Head of caudate nucleus (tissue), 42 donors: ENCODE measurements around the gene NPIPA1.
"Not testable (repeated sequence)": the region's sequence is repeated elsewhere in the genome, so short reads cannot be mapped to it uniquely, and the experiment has no call there.

Experiments used
- DNase-seq, 42 donors: peaks; one replicate each; pipeline versions ENCODE4 v3.0.0 to v3.0.0-alpha.2; 2020 to 2021; ENCODE audit warnings: mixed read lengths in 7 of 42
- intact Hi-C: fragments of 100-400 bp; cut with DNase I; formaldehyde crosslinking; loops from one replicate; pipeline ENCODE4 v1.15.0; 2022

Gene NPIPA1

GRCh38 chr16:14928064-14928714 is 9.1 kb upstream of the NPIPA1 start:
- intact Hi-C loops: not testable (repeated sequence)
- DNase-seq: peak in 12 of 42 donors; percentile 4 to 42 (median 15)

DNA sequence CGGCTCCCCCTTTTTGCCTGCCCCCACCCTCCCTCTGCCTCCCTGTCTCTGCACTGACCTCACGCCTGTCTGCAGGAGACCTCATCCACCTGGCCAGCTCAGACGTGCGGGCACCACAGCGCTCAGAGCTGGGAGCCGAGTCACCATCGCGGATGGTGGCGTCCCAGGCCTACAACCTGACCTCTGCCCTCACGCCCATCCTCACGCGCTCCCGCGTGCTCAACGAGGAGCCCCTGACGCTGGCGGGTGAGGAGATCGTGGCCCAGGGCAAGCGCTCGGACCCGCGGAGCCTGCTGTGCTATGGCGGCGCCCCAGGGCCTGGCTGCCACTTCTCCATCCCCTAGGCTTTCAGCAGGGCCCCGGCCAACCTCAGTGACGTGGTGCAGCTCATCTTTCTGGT is 8.1 kb upstream of the NPIPA1 start:
- DNase-seq: peak in 3 of 42 donors; percentile 1 to 16 (median 13)
- intact Hi-C loops: not testable (repeated sequence)

- intact Hi-C loops: not testable (repeated sequence)
- peak in 4 of 42 donors; percentile 10 to 25 (median 20) for DNase-seq
Measured at GRCh38 chr16:14930246-14930645, 7.0 kb upstream of the NPIPA1 start.

DNA sequence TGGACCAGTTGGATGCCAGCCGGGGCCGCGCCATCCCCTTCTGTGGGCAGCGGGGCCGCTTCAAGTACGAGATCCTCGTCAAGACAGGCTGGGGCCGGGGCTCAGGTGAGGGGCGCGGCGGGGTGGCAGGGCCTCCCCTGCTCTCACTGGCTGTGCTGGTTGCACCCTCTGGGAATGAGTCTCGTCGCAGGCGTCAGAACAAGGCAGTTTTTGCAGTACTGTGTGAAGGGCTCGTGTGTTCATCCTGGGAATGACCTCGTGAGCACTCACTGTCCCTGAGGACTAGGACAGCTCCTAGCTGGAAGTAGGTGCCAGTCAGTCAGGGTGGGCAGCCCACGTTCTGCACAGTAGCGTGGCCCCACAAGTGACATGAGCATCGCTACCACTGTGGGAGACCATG is 6.3 kb upstream of the NPIPA1 start:
- peak in 6 of 42 donors; percentile 2 to 41 (median 20) for DNase-seq
- intact Hi-C loops: not testable (repeated sequence)

GRCh38 chr16:14932581-14933375 is 4.5 kb upstream of the NPIPA1 start:
- peak in 8 of 42 donors; percentile 2 to 25 (median 14) for DNase-seq
- intact Hi-C loops: not testable (repeated sequence)

GRCh38 chr16:14937994-14938393 is 751 bp downstream of the NPIPA1 start:
- DNase-seq: peak in 2 of 42 donors; percentile 5 to 7
- intact Hi-C loops: not testable (repeated sequence)

DNA sequence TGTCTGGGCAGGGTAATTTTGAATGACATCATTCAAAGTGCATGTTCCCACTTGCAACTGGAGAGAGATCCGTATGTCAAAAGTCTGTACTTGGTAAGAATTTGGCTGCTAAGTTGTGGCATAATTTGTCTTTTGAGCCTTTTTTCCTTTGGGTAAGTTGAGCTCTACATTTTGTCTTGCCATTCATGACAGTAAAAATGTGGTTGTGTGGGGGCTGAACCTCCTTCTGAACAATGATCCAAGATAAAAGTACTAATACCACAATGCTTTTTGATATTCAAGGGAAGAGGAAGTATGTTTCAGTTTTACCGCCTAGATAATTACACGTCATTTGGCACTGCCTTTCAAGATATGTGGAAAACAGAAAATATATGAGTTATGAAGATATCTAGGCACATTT is 5.4 kb downstream of the NPIPA1 start:
- peak in 7 of 42 donors; percentile 23 to 57 (median 42) for DNase-seq
- intact Hi-C loops: not testable (repeated sequence)

DNA sequence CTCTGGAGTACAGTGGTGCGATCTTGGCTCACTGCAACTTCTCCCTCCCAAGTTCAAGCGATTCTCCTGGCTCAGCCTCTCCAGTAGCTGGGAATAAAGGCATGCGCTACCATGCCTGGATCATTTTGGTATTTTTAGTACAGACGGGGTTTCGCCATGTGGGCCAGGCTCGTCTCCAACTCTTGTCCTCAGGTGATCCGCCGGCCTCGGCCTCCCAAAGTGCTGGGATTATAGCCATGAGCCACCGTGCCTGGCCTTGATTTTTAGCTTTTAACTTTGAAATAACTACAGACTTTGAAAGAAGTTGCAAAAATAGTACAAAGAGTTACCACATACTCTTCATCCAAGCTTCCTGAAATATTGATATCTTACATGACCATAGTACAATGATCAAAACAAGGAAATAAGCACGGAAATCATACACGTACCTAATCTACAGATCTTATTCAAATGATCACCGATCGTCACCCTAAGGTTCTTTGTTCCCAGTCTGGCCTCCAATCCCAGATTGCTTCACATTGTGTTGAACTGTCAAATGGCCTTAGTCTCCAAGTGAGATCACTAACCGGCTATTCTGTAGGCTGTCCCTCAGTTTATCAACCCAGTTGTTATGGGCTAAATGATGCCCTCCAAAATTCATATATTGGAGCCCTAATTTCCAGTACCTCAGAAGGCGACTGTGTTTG is 18.4 kb downstream of the NPIPA1 start:
- peak in 4 of 42 donors; percentile 11 to 37 (median 18) for DNase-seq
- intact Hi-C loops: no loop called here

GRCh38 chr16:14957576-14958322 is 20.5 kb downstream of the NPIPA1 start:
- intact Hi-C loops: no loop called here
- peak in 3 of 42 donors; percentile 12 to 35 (median 13) for DNase-seq

- no peak for DNase-seq
- intact Hi-C loops: no loop called here
Measured at GRCh38 chr16:14958323-14958600, 21.0 kb downstream of the NPIPA1 start.

DNA sequence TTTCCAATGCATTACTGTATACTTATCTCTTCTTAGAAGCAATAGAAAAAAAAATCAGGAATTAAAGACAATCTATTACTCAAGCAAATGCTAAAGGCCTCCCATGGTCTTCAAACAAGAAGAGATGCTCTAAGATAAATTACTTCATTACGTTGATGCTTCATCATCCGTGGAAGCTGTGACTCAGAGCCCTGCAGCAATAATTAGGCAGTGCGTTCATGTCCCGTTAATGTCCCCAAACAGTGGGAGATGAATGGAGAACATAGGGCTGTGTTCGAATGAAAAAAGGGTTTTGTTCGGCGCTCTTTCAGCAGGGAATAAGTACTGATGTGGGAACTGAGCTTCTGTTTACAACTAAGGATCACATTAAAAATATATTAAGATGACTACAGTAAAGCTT is 21.7 kb downstream of the NPIPA1 start:
- intact Hi-C loops: no loop called here
- DNase-seq: peak in 2 of 42 donors; percentile 27 to 42

- DNase-seq: peak in 1 of 42 donors; percentile 34
- intact Hi-C loops: no loop called here
Measured at GRCh38 chr16:14961405-14962186, 24.4 kb downstream of the NPIPA1 start.

- intact Hi-C loops: no loop called here
- DNase-seq: peak in 1 of 42 donors; percentile 31
Measured at GRCh38 chr16:14963281-14964173, 26.3 kb downstream of the NPIPA1 start.

GRCh38 chr16:14965328-14965727 is 28.1 kb downstream of the NPIPA1 start:
- intact Hi-C loops: no loop called here
- peak in 1 of 42 donors; percentile 19 for DNase-seq

DNA sequence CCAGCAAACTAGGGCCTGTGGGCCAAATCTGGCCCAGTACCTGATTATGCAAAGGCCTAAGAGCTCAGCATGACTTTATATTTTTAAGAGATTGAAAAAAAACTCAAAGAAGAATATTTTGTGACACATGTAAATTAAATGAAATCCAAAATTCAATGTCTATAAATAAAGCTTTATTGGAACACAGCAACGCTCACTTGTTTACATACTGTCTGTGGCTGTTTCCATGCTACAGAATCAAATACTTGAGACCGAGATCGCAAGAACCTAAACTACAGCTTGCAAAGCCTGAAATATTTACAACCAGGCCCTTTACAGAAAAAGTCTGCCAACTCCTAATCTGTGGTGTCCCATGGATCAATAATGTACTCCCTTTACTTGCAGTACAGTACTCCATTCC is 32.6 kb downstream of the NPIPA1 start:
- intact Hi-C loops, DNase-seq: not testable (repeated sequence)

- DNase-seq, intact Hi-C loops: not testable (repeated sequence)
Measured at GRCh38 chr16:14971621-14972228, 34.5 kb downstream of the NPIPA1 start.

- intact Hi-C loops, DNase-seq: not testable (repeated sequence)
Measured at GRCh38 chr16:14973785-14974322, 36.6 kb downstream of the NPIPA1 start.
